KG1 (cell line): ENCODE data around the gene CUX1.
"Not testable (repeated sequence)": the region's sequence is repeated elsewhere in the genome, so short reads cannot be mapped to it uniquely, and the experiment has no call there.

Experiments
- DNase-seq: peaks from one replicate; lab custom pipeline; 2025; lab: John Stamatoyannopoulos, UW

Gene CUX1

DNA sequence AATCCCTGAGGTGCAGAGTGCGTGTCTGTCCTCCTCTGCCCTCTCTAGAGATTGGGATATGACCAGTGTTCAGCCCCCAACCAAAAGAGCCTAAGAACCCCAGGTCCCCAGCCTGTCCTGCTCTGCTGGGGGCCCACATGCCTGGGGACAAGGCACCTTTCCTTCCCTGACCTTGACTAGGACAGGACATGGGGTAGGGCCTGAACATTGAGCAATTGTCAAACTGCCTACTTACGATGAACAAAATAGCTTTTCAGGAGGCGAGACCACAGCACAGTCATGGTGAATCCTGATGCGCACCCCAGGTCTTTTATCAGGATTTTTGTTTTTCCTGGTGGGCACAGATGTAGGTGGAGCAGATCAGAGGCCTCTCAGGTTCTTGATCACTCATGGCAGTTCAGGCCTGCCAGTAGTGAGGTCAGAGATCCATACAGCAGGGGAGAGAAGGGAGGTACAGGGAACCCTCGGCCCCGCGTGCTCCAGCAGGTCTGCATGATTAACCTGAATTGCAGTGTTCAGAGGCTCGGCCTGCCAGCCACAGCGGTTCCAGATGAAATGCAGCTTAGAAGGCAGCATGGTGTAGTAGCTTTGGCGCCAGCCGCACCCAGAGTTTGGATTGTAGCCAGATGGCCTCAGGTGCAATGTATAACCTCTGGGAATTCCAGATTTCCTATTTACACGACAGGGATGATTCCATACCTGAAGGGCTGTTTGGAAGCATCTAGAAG is 191.3 kb downstream of the CUX1 start:
- no peak for DNase-seq

DNA sequence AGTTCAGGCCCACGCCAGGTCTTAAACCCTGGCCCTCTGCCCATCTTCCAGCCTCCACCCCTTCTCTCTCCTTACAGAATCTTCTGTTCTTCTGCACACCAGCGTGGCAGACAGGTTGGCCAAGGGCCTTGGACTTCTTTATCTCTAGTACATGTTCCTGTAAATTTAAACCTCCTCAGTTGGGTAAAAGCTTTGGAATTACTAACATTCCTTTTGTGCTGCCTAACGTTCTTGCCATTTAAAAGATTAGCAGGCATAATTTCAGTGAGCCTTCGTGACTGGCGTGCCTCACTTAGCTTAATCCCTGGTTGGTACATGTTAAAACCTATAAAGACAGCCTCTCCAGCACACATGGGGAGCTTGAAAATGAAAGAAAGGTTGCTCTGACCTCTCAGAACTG is 192.2 kb downstream of the CUX1 start:
- no peak for DNase-seq

DNA sequence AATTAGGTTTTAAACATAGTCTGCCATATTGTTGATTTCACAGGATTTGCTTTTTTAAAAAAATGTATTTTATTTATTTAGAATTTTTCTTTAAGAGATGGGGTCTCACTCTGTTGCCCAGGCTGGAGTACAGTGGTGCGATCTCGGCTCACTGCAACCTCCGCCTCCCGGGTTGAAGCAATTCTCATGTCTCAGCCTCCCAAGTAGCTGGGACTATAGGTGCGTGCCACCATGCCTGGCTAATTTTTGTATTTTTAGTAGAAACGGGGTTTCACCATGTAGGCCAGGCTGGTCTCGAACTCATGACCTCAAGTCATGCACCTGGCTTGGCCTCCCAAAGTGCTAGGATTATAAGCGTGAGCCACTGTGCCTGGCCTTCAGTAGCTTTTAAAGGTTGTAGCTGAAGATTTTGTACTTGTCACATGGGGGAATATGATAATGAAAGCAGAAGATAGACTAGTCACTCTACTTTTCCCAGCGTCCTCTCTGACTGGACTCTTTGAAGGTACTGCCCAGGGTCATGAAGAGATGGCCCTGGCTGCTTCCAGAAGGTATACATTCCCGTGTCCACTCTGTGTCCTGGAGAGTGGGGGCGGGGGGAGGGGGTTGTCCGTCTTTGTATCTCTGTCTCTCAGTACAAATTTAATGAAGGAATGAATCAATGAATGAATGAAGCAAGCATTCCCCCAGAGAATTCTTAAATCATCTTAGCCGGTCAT is 194.8 kb downstream of the CUX1 start:
- DNase-seq: not testable (repeated sequence)

DNA sequence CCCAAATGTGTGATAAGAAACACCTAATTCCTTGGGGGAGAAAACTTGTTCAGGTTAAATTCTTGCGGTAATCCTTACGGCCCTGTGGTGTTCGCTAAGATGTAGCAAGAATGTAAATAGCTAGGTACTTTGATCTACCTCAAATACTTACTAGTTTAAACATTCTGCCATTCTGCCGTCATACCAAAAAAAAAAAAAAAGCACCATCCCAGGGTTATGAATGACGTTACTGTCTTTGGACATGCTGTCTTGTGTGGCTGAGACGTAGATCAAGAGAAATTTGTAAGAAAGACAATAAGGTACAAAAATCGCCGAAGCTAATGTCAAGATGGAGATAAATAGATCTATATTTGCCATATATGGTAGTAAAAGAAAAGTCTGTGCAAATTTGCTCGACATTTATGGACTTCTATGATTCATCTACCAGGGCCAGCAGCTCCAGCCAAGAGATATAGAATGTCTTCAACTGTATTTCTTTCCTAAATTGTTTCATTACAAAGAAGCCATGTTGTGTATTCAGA is 195.6 kb downstream of the CUX1 start:
- DNase-seq: no peak

DNA sequence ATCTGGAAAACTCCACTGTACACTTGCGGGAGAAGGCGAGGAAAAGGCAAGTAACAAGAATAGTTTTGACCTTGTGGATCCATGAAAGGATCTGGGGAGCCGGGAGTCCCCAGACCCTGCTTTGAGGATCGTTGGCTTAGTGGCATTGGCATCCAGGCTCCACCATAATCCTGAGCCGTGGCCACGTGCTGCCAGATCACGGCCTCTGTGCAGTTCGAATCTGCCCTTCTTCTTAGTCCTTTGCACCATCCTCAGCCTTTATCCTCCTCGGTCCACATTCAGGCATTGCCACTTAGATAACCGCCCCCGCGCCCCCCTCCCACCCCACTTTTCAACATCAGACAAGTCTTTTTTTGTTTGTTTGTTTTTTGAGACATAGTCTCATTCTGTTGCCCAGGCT is 201.4 kb downstream of the CUX1 start:
- no peak for DNase-seq

DNA sequence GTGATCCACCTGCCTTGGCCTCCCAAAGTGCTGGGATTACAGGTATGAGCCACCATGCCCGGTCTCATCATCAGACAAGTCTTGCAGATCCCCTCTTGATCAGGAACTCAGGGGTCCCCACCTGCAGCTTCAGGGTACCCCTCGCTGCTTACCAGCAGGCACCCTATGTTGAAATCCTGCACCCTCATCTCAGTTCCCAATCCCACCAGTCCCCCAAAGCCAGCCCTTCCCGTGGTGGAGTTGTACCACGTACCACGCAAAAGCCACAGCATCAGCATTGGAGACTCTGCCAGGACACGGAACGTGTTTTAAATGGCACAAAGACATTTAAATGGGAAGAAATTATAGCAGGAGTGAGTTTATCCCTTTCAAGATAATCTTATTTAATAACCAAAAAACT is 202.0 kb downstream of the CUX1 start:
- DNase-seq: no peak

DNA sequence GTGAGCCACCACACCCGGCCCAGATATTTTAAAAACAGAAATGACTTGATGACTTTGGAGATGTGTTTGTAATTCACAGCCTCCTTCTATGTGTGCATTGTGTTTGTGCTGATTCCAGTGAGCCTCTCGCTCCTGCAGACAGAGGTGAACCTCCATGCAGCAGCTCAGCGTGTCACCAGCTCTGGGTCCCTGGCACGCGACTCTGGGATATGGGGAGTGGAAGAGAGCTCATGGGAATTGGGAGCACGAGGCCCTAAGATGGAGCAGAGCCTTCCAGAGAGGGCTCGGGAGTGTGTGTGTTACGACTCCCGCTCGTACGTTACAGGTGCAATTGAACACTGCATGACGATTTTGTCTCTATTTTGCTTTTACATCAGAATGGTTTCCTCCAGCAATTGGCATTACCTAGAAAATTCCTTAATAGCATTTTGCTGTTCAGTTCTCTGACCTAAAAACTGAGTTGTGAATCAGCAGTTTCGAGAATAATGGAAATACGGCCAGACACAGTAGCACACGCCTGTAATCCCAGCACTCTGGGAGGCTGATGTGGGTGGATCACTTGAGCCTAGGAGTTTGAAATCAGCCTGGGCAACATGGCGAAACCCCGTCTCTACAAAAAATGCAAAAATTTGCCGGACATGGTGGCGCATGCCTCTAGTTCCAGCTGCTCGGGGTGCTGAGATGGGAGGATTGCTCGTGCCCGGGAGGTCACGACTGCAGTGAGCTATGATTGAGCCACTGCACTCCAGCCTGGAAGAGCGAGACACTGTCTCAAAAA is 204.6 kb downstream of the CUX1 start:
- DNase-seq: no peak

DNA sequence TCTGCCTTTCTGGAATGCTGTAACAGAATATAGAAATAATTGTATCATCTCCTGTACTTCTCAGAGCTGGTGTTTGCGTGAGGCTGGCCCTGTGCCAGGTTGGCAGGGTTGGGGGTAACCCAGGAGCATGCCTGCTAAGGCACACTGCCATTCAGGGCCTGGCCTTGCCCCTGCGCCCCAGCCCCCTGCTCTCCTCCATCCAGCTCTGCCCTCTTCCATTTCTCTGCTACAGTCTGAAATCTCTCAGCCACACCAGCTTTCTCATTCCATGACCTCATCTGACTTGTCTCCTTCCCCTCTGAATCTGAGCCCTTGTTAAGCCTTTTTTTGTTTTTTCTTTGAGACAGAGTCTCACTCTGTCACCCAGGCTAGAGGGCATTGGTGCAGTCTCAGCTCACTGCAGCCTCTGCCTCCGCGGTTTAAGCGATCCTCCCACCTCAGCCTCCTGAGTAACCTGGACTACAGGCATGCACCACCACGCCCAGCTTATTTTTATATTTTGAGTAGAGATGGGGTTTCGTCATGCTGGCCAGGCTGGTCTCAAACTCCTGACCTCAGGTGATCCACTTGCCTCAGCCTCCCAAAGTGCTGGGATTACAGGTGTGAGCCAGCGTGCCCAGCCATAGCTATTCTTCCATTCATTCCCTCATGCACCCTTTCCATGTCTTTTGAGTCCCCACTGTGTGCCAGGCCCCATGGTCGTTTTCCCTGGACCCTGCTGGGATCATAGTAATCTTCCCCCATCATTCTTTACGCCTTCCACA is 206.8 kb downstream of the CUX1 start:
- DNase-seq: no peak

DNA sequence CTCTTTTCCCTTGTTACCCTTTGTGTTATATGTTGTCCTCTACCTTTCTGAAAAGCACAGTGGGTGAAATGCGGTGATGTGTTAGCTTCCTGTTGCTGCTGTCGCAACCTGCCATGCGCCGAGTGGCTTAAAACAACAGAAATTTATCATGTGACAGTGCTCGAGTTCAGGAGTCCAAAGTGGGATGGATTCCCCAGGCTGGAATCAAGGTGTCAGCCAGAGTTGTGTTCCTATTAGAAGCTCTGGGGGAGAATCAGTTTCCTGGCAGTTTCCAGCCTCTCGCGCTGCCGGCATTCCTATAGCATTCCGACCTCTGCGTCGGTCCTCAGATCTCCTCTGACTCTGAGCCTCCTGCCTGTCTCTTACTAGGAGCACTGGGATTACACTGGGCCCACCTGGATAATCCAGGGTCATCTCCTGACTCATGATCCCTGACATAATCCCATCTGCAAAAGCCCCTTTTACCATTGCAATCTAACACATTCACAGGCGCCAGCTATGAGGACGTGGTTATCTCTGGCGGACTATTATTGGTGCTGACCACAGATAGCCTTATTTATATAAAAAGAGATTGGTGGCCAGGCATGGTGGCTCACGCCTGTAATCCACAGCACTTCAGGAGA is 207.5 kb downstream of the CUX1 start:
- DNase-seq: no peak

DNA sequence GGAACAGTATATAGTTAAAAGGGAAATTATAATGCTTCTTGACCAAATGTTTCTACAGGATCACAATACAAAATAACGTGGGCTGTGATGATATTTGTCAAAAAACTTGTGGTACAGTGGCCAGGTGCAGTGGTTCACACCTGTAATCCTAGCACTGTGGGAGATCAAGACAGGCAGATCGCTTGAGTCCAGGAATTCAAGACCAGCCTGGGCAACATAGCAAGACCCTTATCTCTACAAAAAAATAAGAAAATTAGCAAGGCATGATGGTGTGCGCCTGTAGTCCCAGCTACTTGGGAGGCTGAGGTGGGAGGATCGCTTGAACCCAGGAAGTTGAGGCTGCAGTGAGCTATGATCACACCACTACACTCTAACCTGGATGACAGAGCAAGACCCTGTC is 208.4 kb downstream of the CUX1 start:
- DNase-seq: not testable (repeated sequence)

DNA sequence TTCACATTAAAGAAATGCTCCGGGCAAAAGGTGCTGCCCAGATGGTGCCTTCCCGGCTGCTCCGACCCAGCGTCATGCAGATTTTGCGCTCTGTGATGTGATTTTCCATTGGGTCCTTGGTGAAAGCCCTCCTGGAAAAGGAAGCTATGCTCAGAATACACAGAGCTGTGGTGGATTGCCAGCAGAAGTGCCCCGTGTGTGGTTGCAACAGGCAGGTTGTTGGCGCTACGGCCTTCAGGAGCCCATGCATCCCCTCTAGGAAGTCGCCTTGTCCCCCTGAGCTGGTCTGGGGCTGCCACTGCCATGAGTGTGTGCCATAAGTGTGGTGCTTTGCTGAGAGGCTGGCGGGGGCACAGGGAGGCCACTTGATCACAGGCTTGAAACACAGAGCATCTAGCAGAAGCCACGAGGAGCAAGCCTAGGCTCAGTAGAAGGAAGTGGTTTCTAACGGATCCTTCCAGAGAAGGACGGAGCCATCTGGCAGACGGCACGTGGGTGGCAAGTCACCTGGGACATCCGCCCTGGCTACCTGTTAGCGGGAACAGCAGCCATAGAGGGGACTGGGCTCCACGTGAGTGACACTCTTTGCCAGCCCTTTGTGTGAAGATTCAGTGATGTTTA is 210.9 kb downstream of the CUX1 start:
- no peak for DNase-seq

DNA sequence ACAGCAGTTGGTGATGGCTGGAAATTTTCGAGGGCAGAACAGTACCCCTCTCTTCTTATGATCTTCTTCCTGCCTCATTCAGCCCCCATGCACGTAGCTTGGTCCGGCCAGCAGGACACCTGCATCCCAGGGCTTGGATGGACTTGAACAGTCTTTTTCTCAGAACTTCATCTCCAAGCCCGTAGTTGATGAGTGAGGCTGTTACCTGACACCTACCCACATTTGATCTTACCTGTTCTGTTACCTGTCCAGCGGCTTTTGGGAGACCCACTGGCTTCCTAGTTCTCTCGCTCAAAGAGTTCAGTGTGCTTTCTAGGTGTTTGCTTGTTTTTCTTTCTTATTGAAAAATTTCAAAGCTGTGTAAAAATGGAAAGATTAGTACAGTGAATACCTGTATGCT is 212.2 kb downstream of the CUX1 start:
- no peak for DNase-seq

DNA sequence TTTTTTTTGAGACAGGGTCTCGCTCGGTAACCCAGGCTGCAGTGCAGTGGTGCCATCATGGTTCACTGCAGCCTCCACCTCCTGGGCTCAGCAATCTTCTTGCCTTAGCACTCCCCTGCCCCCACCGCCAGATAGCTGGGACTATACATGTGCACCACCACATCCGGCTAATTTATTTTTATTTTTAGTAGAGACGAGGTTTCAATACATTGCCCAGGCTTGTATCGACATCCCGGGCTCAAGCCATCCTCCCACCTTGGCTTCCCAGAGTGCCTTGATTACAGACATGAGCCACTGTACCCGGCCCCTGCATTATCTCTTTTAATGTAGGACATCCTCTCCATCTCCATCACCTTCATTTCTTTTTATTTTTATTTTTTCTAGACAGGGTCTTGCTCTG is 213.3 kb downstream of the CUX1 start:
- DNase-seq: no peak

DNA sequence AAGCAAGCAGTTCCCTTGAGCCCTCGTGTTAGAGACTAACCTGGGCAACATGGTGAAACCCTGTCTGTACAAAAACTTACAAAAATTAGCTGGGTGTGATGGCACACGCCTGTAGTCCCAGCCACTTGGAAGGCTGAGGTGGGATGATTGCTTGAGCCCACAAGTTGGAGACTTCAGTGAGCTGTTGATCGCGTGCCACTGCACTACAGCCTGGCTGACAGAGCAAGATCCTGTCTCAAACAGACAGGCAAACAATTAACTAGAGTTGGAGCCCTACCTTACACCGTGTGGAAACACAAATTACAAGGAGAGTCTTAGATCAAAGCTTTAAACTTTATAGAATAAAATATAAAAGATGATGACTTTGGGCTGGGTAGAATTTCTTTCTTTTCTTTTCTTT is 219.5 kb downstream of the CUX1 start:
- no peak for DNase-seq

DNA sequence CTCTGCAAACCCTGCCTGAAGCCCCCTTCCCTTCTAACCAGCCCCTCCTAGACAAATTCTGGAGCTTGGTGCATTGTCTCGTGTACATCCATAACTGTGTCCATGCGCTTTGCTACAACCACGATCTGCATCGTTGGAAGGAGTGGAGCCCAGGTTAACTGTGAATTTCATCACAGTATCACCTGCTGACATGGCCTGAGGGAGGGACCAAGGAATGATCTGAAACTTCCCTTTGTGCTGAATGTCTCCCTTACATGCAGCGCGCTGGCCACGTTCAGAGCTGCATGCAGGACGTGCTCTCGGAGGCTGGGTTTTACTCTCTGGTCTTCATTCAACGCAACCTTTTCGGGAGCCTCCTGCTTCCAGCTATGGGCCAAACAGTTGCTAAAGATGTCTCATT is 222.3 kb downstream of the CUX1 start:
- DNase-seq: no peak

DNA sequence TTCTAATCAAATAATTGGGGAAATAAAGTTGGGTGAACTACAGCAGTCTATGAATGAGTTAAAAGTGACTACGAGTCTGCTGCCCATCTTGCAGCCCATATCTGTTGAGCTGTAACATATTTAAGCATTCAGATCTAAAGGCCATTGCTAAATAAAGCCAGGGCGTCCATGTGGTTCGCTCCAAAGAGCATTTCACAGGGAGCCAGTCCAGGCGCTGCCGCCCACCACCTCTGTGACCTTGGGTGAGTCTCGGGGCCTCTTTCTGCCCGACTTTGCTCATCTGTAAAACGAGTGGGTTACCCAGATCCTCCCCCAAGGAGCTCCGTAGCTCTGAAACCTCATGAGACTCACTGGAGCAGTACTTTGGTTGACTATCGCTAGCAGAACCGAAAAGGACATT is 223.1 kb downstream of the CUX1 start:
- DNase-seq: no peak

DNA sequence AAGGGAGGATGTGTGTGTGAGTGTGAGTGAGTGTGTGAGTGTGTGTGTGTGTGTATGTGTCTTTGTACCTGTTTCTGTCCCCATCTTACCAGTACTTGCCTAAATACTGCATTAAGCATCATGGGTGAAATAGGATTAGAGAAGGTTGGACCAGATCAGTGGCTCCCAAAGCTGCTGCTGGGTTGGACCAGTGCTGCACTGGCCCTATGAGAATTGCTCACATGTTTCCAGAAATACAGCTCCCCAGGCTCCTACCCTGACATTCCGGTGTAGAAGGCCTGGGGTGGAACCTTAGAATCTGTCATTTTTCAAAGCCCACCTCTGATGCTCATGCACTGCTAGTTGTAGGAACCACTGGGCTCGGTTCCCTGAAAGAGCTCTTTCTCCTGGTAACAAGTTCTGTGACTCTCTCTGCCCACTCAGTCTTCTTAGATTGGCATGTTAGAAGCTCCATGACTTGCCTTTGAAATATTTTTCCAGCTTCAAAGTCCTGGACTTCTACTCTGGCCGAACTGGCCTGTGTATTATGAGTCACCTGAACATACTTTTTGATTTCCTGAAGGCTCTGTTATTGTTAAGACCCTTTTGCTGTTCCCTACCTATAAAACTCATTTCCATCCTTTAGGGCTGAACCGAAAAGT is 224.7 kb downstream of the CUX1 start:
- DNase-seq: no peak

DNA sequence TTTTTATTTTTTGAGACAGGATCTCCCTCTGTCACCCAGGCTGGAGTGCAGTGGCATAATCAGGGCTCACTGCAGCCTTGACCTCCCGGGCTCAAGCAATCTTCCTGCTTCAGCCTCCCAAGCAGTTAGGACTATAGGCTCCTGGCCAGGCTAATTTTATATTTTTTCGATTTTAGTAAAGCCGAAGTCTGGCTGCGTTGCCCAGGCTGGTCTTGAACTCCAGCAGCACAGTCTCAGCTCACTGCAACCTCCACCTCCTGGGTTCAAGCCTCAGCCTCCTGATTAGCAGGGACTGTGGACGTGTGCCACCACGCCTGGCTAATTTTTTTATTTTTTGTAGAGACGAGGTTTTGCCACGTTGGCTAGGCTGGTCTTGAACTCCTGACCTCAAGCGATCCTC is 225.4 kb downstream of the CUX1 start:
- DNase-seq: not testable (repeated sequence)

DNA sequence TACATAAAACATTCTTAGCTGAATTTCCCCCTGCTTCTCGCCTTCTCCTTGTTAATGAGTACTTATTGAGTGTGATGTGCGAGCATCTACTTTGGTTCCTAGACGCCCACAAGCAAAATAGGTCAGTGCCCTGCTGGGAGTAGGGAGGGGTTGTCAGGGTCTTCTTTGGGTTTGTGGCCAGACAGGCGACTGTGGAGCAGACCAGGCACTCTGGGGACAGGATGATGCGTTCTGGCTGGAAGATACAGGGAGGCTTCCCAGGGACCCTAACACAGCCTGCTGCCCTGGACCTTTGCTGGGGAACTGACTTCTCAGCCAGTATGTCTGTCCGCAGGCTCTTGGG is 227.2 kb downstream of the CUX1 start:
- DNase-seq: no peak

DNA sequence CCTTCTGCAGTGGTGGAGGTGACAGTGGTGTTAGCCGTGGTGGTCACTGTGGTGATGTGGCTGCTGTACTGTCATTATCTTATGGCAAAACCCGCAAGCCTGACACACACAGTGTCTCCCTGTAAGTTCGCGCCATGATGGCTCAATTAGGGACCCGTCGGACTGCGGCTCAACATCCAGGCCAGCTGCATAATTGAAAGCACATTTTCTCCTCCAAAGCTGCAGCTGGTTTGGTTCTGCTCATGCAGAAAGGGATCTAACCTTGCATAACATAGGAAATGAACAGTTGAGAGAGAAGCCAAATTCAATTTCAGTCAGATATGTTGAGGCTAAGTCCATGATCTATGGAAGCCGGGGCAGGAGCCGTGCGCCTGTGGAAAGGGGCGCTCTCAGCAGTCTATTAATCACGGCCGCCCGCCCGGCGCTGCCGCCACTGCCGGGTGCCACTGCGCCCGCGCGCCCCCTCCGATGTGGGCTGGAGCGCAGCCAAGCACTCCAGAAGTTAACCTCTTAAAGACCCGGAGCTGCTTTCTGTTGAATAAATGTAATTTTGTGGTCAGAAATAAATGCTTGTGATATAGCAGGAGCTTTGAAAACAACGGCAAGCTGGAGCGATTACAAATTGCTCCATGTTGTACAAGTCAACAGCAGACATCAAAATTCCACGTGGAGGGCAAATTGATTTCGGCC is 227.7 kb downstream of the CUX1 start:
- no peak for DNase-seq
